Measurements from ENCODE around the gene DNAH7.

DNAH7 gene

GRCh38 chr2:195967336-195967735, 101.3 kb downstream of the DNAH7 start:
- H3K4me3 ChIP-seq (ENCODE audit: low read depth, low read length) = no peak overlapping the region
- no peak for TF ChIP-seq CTCF (IDR thresholded peaks at IDR 0.05; ENCODE audit: low read depth, low read length)

DNA sequence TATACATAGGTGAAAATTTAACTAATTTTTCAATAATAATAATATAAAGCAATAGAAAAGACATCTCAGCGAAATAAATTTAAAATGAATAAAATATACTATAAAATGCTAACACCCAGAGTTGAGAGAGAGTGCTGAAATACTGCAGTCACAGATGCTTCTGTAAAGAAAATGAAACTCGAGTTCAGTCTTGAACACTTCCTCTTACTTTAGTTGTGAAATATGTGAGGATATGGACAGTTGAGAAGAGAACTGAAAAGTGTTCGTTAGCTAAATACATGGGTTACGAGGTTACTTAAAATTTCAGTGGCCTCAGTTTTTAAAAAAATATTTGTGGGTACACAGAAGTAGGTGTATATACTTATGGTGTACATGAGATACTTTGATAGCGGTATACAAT, 106.8 kb downstream of the DNAH7 start:
- TF ChIP-seq CTCF (IDR thresholded peaks at IDR 0.05; ENCODE audit: low read depth, low read length) = no peak
- no peak overlapping the region for H3K4me3 ChIP-seq (ENCODE audit: low read depth, low read length)

DNA sequence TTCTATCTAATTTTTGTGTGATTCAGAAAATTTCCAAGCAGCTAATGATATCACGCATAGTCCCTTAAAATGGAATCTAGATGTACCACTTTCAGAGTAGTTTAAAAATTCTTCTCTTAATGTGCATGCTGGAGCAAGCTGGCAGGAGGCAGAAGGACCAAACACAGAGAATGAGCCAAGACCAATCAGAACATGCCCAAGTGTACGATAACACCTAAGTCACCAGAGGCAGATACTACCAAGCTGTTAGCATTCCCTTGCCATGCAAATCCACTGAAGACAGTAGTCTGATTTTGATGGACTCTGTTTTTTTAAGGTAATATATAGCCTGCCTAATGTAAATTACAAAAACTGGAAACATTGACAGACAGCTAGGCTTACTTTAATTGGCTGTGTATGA, 109.3 kb downstream of the DNAH7 start:
- TF ChIP-seq CTCF (IDR thresholded peaks at IDR 0.05; ENCODE audit: low read depth, low read length) = no peak
- H3K4me3 ChIP-seq (ENCODE audit: low read depth, low read length) = no peak overlapping the region

DNA sequence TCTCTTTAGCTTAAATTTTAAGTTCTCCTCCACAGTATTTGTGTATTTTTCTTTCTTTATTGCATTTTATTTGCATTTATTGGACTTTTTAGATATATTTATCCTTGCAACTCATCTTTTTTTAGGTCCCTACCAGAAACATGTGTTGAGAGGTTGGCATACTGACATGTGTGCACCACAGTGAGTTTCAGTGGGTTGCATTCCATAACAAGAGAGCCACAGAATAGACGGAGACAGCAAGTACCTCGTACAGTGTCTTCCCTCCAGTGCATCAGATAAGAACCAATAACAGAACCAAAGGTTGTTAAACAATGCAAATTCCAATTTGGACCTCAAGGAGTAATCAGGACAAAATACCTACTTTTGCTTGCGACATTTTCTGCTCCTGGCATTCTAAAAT, 111.9 kb downstream of the DNAH7 start:
- no peak for TF ChIP-seq CTCF (IDR thresholded peaks at IDR 0.05; ENCODE audit: low read depth, low read length)
- H3K4me3 ChIP-seq (ENCODE audit: low read depth, low read length) = no peak overlapping the region

GRCh38 chr2:195945056-195945455, 123.6 kb downstream of the DNAH7 start:
- H3K4me3 ChIP-seq (ENCODE audit: low read depth, low read length) = no peak overlapping the region
- TF ChIP-seq CTCF (IDR thresholded peaks at IDR 0.05; ENCODE audit: low read depth, low read length) = no peak

DNA sequence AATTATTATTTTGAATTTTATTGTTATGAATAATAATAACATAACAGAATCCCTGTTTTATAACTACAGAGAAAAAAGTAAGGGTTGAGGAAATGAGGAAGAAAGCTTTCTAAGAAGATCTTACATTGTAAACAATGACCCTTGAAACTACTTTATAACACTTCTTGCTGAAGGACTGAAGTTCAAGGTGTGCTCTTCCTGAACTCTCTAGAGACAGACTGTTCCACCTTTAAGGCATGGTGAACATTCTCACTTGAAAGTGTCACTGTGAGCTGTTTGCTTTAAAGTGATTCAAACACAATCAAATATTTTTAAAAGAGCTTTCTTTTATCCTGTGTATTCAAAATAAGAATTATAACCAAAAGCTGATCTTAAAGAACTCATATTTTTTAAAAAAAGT, 131.5 kb downstream of the DNAH7 start:
- no peak overlapping the region for H3K4me3 ChIP-seq (ENCODE audit: low read depth, low read length)
- TF ChIP-seq CTCF (IDR thresholded peaks at IDR 0.05; ENCODE audit: low read depth, low read length) = no peak

- H3K4me3 ChIP-seq (ENCODE audit: low read depth, low read length) = no peak overlapping the region
- no peak for TF ChIP-seq CTCF (IDR thresholded peaks at IDR 0.05; ENCODE audit: low read depth, low read length)
Observed at GRCh38 chr2:195934484-195934883, 134.2 kb downstream of the DNAH7 start.
